Putamen (tissue), 1 donor: ENCODE measurements around the gene PCDHGA11.
"Not testable (repeated sequence)": the region's sequence is repeated elsewhere in the genome, so short reads cannot be mapped to it uniquely, and the experiment has no call there.

Source experiments
- DNase-seq: peaks from one replicate; pipeline ENCODE4 v3.0.0-alpha.2; 2016; ENCODE audit warnings: low spot score

The PCDHGA11 gene

GRCh38 chr5:141420855-141421488, at the start of gene PCDHGA11:
Gene PCDHGA11 (plus strand): TSS chr5:141421051. CDS start chr5:141421228, 177 bp downstream.
- no peak for DNase-seq

GRCh38 chr5:141371572-141372475, 49.0 kb upstream of the PCDHGA11 start:
- no peak for DNase-seq

- no peak for DNase-seq
Measured at GRCh38 chr5:141373673-141374317, 47.1 kb upstream of the PCDHGA11 start, which contains the start of gene PCDHGA6. Gene PCDHGA6 (plus strand): TSS chr5:141373891. CDS start chr5:141374084, 193 bp downstream.

GRCh38 chr5:141374627-141375026, 46.2 kb upstream of the PCDHGA11 start:
- no peak for DNase-seq

- DNase-seq: not testable (repeated sequence)
Measured at GRCh38 chr5:141375444-141376155, 45.3 kb upstream of the PCDHGA11 start.

- DNase-seq: no peak
Measured at GRCh38 chr5:141382469-141383294, 38.2 kb upstream of the PCDHGA11 start, which contains the start of gene PCDHGA7. Gene PCDHGA7 (plus strand): TSS chr5:141382742. CDS start chr5:141382900, 158 bp downstream.

- DNase-seq: no peak
Measured at GRCh38 chr5:141383345-141383744, 37.5 kb upstream of the PCDHGA11 start.

GRCh38 chr5:141384471-141385267, 36.2 kb upstream of the PCDHGA11 start:
- no peak for DNase-seq

GRCh38 chr5:141387557-141388311, 33.1 kb upstream of the PCDHGA11 start, which contains the start of gene PCDHGB4:
Gene PCDHGB4 (plus strand): TSS chr5:141387698. CDS start chr5:141387885, 187 bp downstream.
- not testable (repeated sequence) for DNase-seq

- no peak for DNase-seq
Measured at GRCh38 chr5:141388661-141389060, 32.2 kb upstream of the PCDHGA11 start.

GRCh38 chr5:141389153-141390042, 31.5 kb upstream of the PCDHGA11 start:
- no peak for DNase-seq

GRCh38 chr5:141392429-141393198, 28.2 kb upstream of the PCDHGA11 start, which contains the start of gene PCDHGA8:
Gene PCDHGA8 (plus strand): TSS chr5:141392633. CDS start chr5:141392814, 181 bp downstream.
- no peak for DNase-seq

GRCh38 chr5:141393267-141393666, 27.6 kb upstream of the PCDHGA11 start:
- DNase-seq: no peak

- DNase-seq: not testable (repeated sequence)
Measured at GRCh38 chr5:141394401-141395187, 26.3 kb upstream of the PCDHGA11 start.

- DNase-seq: not testable (repeated sequence)
Measured at GRCh38 chr5:141397756-141398551, 22.9 kb upstream of the PCDHGA11 start, which contains the start of gene PCDHGB5. Gene PCDHGB5 (plus strand): TSS chr5:141397947. CDS start chr5:141398128, 181 bp downstream.
